Keratinocyte (primary cell): ENCODE results near the gene MMD2. TPM values are rescaled to one million over a fixed set of nuclear protein-coding genes. Genes with fewer than 3 reads are reported as not detected.

Experiments
- DNase-seq: peaks from one replicate; pipeline ENCODE4 v3.0.0-alpha.2; 2011; ENCODE audit warnings: low read depth, missing footprints, low spot score
- FAIRE-seq: peaks from 2 replicates; lab custom pipeline; 2011; peaks lifted over from hg19 to GRCh38; lab: Jason Lieb, UNC
- H2AFZ ChIP-seq: 2 replicates; pipeline ENCODE4 v1.6.0; 2012; ENCODE audit warnings: low read length, control low read depth, inconsistent platforms; ENCODE audit not compliant: control insufficient read depth
- H3K27ac ChIP-seq: 2 replicates; pipeline ENCODE4 v1.5.1; 2011; ENCODE audit warnings: low read length; ENCODE audit not compliant: control insufficient read depth, insufficient read depth
- H3K27me3 ChIP-seq: 3 replicates; pipeline ENCODE4 v1.6.0; 2011; ENCODE audit warnings: low read length; ENCODE audit not compliant: control insufficient read depth, insufficient read depth; ENCODE audit errors: extremely low read depth
- H3K36me3 ChIP-seq, 2 experiments: 2 replicates in 1 of 2; 3 replicates in 1 of 2; pipeline ENCODE4 v1.5.1; 2011; ENCODE audit warnings: low read length in 2 of 2, mild to moderate bottlenecking in 1 of 2; ENCODE audit not compliant: control insufficient read depth in 2 of 2, insufficient read depth in 2 of 2; ENCODE audit errors: extremely low read depth in 1 of 2
- H3K4me1 ChIP-seq: 3 replicates; pipeline ENCODE4 v1.5.1; 2011; ENCODE audit warnings: low read length; ENCODE audit not compliant: control insufficient read depth, insufficient read depth; ENCODE audit errors: extremely low read depth
- H3K4me2 ChIP-seq: 3 replicates; pipeline ENCODE4 v1.6.0; 2011; ENCODE audit warnings: low read depth, low read length; ENCODE audit not compliant: control insufficient read depth, insufficient read depth; ENCODE audit errors: extremely low read depth
- H3K4me3 ChIP-seq, 3 experiments: fragments of 200-600 bp in 1 of 3; sonication (generic) in 1 of 3; 2 replicates in 2 of 3; 3 replicates in 1 of 3; pipeline ENCODE4 v1.5.1; 2011 to 2016; ENCODE audit warnings: low read length in 3 of 3, mild to moderate bottlenecking in 3 of 3, control low read depth in 2 of 3, inconsistent platforms in 1 of 3, low read depth in 1 of 3, mixed read lengths in 1 of 3, mixed run types in 1 of 3, moderate library complexity in 1 of 3; ENCODE audit not compliant: control insufficient read depth in 2 of 3, insufficient read depth in 2 of 3; ENCODE audit errors: extremely low read depth in 1 of 3
- H3K79me2 ChIP-seq: 2 replicates; pipeline ENCODE4 v1.6.0; 2012; ENCODE audit warnings: low read length; ENCODE audit not compliant: control insufficient read depth, insufficient read depth
- H3K9ac ChIP-seq: 3 replicates; pipeline ENCODE4 v1.6.0; 2011; ENCODE audit warnings: low read length; ENCODE audit not compliant: control insufficient read depth, insufficient read depth; ENCODE audit errors: extremely low read depth
- H3K9me1 ChIP-seq: 3 replicates; pipeline ENCODE4 v1.6.0; 2011; ENCODE audit warnings: low read length; ENCODE audit not compliant: control insufficient read depth, insufficient read depth; ENCODE audit errors: extremely low read depth
- H3K9me3 ChIP-seq: 2 replicates; pipeline ENCODE4 v1.5.1; 2012; ENCODE audit warnings: low read depth, low read length; ENCODE audit not compliant: control insufficient read depth
- H4K20me1 ChIP-seq: 3 replicates; pipeline ENCODE4 v1.6.0; 2011; ENCODE audit warnings: low read length; ENCODE audit not compliant: control insufficient read depth, insufficient read depth; ENCODE audit errors: extremely low read depth
- EZH2 ChIP-seq: IDR thresholded peaks from one replicate; pipeline ENCODE4 v1.6.1; 2012; ENCODE audit warnings: inconsistent platforms, mild to moderate bottlenecking, low read length, moderate library complexity
- dilution Hi-C: fragments of 300-500 bp; cut with MboI; formaldehyde crosslinking; loops from one replicate; pipeline ENCODE4 v1.7.0; 2020; ENCODE audit warnings: low sequenced_read_pairs; ENCODE audit not compliant: extremely low pct_ligation_motif_present
- polyA plus RNA-seq, 5 experiments: library from polyadenylated mRNA; depleted of rRNA in 3 of 5; stranded (reverse) in 3 of 5; stranded (forward) in 1 of 5; unstranded in 1 of 5; fragments of >200 nt; gene quantifications; 1 replicate in 1 of 5; 2 replicates in 3 of 5; 3 replicates in 1 of 5; pipeline versions ENCODE4 v1.2.1 to v1.2.3, GENCODE V29; 2011 to 2012; ENCODE audit warnings: missing spikeins in 2 of 5, low read depth in 1 of 5, low replicate concordance in 1 of 5
- TF ChIP-seq, protein P1 (sequence below), 3 experiments: IDR thresholded peaks in 1 of 3; conservative IDR thresholded peaks in 1 of 3; optimal IDR thresholded peaks in 1 of 3; 2 replicates in 2 of 3; 3 replicates in 1 of 3; pipeline versions ENCODE3 to v1.5.1; 2011; ENCODE audit warnings: low read length in 3 of 3, mild to moderate bottlenecking in 3 of 3, moderate library complexity in 2 of 3, control low read depth in 1 of 3, inconsistent platforms in 1 of 3; ENCODE audit not compliant: insufficient read depth in 2 of 3; ENCODE audit errors: extremely low read depth in 1 of 3

The MMD2 gene
- polyA plus RNA-seq, 1 donor (not counting 4 experiments of a cell fraction or from before 2014, with no cell fraction given), result not detected

- DNase-seq, result no peak
- Histone ChIP-seq H3K4me2 (no peak overlapping the region), H3K9ac (no peak overlapping the region), H3K27ac (no peak overlapping the region), H3K4me3 (no peak overlapping the region), H3K9me1 (no peaks in the 10 kb centered on the region), H3K9me3 (no peaks in the 10 kb centered on the region), H3K79me2 (no peaks in the 10 kb centered on the region), H2AFZ (no peak overlapping the region), H4K20me1 (no peaks in the 10 kb centered on the region), H3K4me1 (no peaks in the 10 kb centered on the region), H3K36me3 (no peaks in the 10 kb centered on the region), H3K27me3 (peaks cover 20% of the 10 kb centered on the region)
- no peak for FAIRE-seq
- dilution Hi-C loops, result no loop called here
- TF ChIP-seq, protein P1, sequence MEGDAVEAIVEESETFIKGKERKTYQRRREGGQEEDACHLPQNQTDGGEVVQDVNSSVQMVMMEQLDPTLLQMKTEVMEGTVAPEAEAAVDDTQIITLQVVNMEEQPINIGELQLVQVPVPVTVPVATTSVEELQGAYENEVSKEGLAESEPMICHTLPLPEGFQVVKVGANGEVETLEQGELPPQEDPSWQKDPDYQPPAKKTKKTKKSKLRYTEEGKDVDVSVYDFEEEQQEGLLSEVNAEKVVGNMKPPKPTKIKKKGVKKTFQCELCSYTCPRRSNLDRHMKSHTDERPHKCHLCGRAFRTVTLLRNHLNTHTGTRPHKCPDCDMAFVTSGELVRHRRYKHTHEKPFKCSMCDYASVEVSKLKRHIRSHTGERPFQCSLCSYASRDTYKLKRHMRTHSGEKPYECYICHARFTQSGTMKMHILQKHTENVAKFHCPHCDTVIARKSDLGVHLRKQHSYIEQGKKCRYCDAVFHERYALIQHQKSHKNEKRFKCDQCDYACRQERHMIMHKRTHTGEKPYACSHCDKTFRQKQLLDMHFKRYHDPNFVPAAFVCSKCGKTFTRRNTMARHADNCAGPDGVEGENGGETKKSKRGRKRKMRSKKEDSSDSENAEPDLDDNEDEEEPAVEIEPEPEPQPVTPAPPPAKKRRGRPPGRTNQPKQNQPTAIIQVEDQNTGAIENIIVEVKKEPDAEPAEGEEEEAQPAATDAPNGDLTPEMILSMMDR (optimal IDR thresholded peaks at IDR 0.05 in 1 of 3, IDR thresholded peaks at IDR 0.05 in 1 of 3, conservative IDR thresholded peaks at IDR 0.05 in 1 of 3; ENCODE audit: extremely low read depth in 1 of 3, insufficient read depth in 2 of 3, low read length in 3 of 3), result no peak
- TF ChIP-seq EZH2, result no peak
Observed at GRCh38 chr7:4957847-4958476, 1.0 kb downstream of the MMD2 start.

GRCh38 chr7:4951903-4952636 lies 6.9 kb downstream of the MMD2 start:
- dilution Hi-C loops, result no loop called here
- H4K20me1 ChIP-seq, result no peaks in the 10 kb centered on the region
- no peak overlapping the region for H3K4me2 ChIP-seq
- no peak overlapping the region for H3K27ac ChIP-seq
- no peaks in the 10 kb centered on the region for H3K79me2 ChIP-seq
- H3K4me1 ChIP-seq, result no peaks in the 10 kb centered on the region
- H2AFZ ChIP-seq, result no peak overlapping the region
- no peaks in the 10 kb centered on the region for H3K9me1 ChIP-seq
- H3K9me3 ChIP-seq, result no peaks in the 10 kb centered on the region
- no peaks in the 10 kb centered on the region for H3K36me3 ChIP-seq
- no peak overlapping the region for H3K9ac ChIP-seq
- H3K4me3 ChIP-seq, result no peak overlapping the region
- TF ChIP-seq, protein P1 (optimal IDR thresholded peaks at IDR 0.05 in 1 of 3, IDR thresholded peaks at IDR 0.05 in 1 of 3, conservative IDR thresholded peaks at IDR 0.05 in 1 of 3; ENCODE audit: extremely low read depth in 1 of 3, insufficient read depth in 2 of 3, low read length in 3 of 3), result no peak
- TF ChIP-seq EZH2, result no peak
- FAIRE-seq (no peak), DNase-seq (no peak)
- H3K27me3 ChIP-seq, result no peaks in the 10 kb centered on the region
